ENCODE results near the gene MCM9. TPM values are rescaled to one million over a fixed set of nuclear protein-coding genes. Genes with fewer than 3 reads are reported as not detected.

Gene MCM9
- polyA plus RNA-seq, result 31.6 TPM

DNA sequence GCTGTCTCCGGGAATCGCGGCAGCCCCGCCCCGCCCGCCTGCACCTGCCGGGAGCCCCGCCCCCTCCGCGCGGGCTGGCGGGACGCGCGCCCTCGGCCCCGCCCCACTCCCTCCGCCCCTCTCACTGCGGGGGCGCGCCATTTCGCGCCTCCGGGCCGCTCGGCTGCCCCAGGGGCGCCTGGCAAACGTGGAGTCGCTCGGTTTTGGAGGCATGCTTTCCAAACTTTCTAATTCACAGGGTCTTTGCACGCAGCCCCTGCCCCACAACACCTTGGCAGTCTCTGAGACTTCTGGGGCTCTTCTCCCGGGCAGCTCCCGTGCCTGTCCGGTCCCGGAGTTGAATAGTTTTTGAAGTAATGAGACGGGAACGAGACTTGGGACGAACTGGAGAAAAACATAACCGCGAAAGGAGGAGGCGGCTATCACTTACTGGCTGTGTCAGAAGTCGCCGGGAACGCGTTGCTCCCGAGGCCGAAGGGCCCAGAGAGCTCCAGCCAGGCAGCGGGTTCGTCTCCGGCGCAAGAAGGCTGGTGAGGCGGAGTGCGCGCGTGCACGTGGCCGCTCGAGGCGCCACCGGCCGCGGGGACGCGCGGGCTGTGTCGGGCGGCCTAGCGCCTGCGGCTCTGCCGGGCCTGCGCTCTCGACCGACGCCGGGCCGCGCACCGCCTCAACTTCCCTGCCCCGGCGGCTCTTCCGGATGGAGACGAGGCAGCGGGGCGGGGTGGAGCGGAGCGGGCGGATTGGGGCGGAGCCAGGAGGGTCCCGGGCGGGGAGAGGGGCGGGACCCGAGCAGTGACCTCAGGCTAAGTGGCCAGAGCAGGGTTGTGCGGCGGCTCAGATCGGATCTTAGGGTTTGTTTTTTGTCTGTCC is at the start of gene MCM9:
Gene MCM9, minus strand, starts transcription at position 699 of the 870 bp plus-strand sequence. CDS start 3,436 bp downstream, outside the sequence.
- Mint-ChIP-seq H3K4me3 (peak within 1 kb of the TSS; percentile 89 to 98 (median 94)), H3K36me3 (peaks cover 6% of the 10 kb centered on the region), H3K9me3 (peaks cover 0 to 2% (median 0%) of the 10 kb centered on the region in 3 donors), H3K27me3 (no peaks in the 10 kb centered on the region), H3K27ac (peak within 1 kb of the TSS; percentile 81 to 94 (median 94)), H3K4me1 (peaks cover 16 to 31% (median 24%) of the 10 kb centered on the region in 3 donors)

DNA sequence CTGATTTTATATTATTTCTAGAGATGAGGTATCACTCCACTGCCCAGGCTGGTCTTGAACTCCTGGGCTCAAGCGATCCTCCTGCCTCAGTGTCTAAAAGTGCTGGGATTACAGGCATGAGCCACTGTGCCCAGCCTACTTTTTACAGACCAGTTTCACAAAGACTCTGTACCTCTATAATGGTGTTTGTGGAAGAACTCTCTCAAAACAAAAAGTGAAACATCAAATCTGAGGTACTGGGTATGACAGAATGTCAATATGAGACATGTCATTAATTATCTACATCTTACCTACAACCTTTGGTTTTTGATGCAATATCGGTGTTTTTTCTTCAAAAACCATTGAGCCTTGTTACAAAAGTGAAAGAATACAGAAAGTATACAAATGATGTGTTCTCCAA is 49.4 kb upstream of the MCM9 start:
- H3K9me3 Mint-ChIP-seq, result no peaks in the 10 kb centered on the region
- H3K4me1 Mint-ChIP-seq, result peaks cover 0 to 2% (median 0%) of the 10 kb centered on the region in 3 donors
- H3K36me3 Mint-ChIP-seq, result peaks cover 2% of the 10 kb centered on the region
- no peak overlapping the region for H3K4me3 Mint-ChIP-seq
- H3K27ac Mint-ChIP-seq, result no peak overlapping the region
- no peaks in the 10 kb centered on the region for H3K27me3 Mint-ChIP-seq

DNA sequence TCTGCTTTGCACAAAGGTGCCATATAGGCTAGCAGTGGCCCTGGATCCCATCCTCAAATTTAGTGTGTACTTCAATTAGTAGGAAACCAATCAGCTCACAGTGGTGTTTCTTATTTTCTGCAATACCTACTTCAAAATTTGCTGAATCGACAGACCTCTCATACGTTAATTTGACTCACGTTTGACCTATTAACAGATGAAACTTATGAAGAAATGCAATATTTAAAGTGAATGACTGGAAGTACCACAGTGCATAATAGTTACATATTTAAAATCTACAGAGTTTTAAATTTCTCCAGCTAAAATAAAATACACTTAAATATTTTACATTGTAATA is 47.6 kb upstream of the MCM9 start:
- Mint-ChIP-seq H3K9me3 (no peaks in the 10 kb centered on the region), H3K36me3 (peaks cover 2% of the 10 kb centered on the region), H3K4me3 (no peak overlapping the region), H3K27ac (no peak overlapping the region), H3K4me1 (peaks cover 0 to 2% (median 0%) of the 10 kb centered on the region in 3 donors), H3K27me3 (no peaks in the 10 kb centered on the region)

DNA sequence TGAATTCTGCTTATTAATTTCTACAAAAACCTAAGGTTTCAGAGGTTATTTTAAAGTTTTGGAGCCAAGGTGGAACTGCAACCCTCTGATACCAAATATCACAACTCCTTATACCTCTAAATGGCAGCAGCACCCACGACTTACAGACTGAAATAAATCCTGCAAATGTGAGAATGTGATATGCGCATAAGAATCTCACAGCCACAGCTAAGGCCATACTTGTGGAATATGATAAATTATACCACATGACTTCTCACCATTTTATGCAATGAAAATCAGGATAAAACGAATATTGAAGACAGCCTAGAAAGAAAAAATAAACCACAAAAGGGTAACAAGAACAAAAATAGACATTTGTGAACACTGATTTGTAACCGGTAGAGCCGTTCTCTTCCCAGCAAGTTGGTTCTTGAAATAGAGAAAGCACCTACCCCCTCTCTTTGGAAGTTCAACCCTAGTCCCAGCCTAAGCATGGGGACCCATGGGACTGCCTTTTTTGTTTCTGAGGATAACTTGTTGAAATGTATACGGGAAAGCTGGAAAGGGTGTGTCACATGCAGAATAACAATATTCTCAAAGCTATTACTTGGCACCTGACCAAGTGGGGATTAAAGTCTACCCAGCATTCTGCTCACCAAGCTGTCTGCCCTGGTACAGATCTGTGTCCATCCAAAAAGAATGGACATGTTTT is 47.1 kb upstream of the MCM9 start:
- Mint-ChIP-seq H3K9me3 (no peaks in the 10 kb centered on the region), H3K36me3 (peaks cover 2% of the 10 kb centered on the region), H3K27me3 (no peaks in the 10 kb centered on the region), H3K27ac (no peak overlapping the region), H3K4me3 (no peak overlapping the region), H3K4me1 (peaks cover 0 to 2% (median 0%) of the 10 kb centered on the region in 3 donors)

DNA sequence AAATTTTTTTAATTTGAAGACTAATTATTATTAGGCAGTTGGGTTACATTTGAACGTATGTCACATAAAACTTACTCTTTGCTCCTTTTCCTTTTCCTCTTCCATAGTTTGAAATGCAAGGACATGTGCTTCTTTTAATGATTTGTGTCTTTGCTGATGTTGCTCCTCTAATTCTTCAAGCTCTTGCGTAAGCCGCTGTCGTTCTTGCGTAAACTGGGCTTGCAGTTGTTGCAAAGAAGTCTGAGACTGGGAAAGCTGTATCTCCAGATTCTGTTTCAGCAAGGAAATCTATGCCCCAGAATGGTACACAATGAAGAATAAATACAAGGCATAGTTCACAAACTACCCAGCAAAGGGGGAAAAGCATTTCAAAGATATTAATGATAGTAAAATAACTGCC is 45.1 kb upstream of the MCM9 start:
- Mint-ChIP-seq H3K27ac (no peak overlapping the region), H3K4me1 (peaks cover 0 to 2% (median 0%) of the 10 kb centered on the region in 3 donors), H3K27me3 (no peaks in the 10 kb centered on the region), H3K4me3 (no peak overlapping the region), H3K9me3 (no peaks in the 10 kb centered on the region), H3K36me3 (peaks cover 2% of the 10 kb centered on the region)

DNA sequence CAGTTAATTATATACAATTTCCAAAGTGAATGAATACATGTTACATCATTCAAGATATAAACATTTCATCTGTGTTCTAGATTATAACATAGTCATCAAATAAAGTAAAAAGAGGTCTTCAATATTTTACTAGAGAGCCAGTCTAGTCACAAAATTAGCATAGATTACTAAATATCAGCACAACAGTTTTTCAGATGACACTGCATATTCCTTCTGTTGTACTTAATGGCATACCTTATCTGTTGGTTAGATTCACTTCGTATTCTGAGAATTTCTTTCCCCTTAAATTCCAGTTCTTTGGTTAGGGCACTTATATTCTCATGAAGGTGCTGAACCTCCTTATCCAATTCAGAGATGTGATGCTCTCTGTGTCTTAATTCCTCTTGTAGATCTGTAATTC is 39.8 kb upstream of the MCM9 start:
- no peaks in the 10 kb centered on the region for H3K4me1 Mint-ChIP-seq
- no peak overlapping the region for H3K4me3 Mint-ChIP-seq
- no peaks in the 10 kb centered on the region for H3K27me3 Mint-ChIP-seq
- no peak overlapping the region for H3K27ac Mint-ChIP-seq
- no peaks in the 10 kb centered on the region for H3K9me3 Mint-ChIP-seq
- H3K36me3 Mint-ChIP-seq, result no peaks in the 10 kb centered on the region

DNA sequence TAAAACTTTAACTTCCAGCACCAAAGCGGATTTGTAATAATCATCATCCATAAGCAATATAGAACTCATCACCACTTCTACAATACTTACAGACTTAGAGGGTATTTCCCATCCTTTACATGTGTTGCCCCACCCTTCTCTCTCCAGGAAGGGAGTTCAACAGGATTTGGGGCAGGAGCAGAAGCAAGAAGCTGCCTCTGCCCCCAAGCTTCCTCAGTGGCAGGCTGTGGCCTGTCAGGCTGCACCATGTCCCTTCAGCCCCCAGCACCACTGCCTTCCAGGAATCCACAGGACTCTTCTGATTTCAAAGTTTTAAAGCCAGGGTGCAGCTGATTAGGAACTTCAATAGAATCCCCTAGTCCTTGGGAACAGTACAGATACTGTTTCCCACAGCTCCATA is 36.7 kb upstream of the MCM9 start:
- H3K27ac Mint-ChIP-seq, result no peak overlapping the region
- no peaks in the 10 kb centered on the region for H3K27me3 Mint-ChIP-seq
- no peak overlapping the region for H3K4me3 Mint-ChIP-seq
- H3K36me3 Mint-ChIP-seq, result no peaks in the 10 kb centered on the region
- H3K9me3 Mint-ChIP-seq, result no peaks in the 10 kb centered on the region
- peaks cover 0 to 2% (median 0%) of the 10 kb centered on the region in 3 donors for H3K4me1 Mint-ChIP-seq

DNA sequence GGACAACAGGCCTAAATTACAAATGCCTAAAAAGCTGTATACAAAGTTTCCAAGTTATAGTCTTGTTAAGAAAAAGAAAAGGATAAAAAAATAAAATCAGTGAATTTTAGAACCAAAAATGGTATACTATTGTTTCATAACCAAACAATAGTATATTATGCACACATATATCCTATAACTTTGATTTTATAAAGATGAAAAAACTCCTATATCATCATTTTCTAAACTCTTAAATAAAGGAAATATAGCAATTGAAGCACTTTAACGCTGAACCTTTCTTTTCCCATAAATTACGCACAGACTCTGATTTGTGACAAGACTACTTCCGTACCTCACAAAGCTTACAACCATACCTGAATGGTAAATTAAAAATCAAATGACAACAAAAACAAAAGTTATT is 35.9 kb upstream of the MCM9 start:
- Mint-ChIP-seq H3K4me3 (no peak overlapping the region), H3K4me1 (peaks cover 0 to 2% (median 0%) of the 10 kb centered on the region in 3 donors), H3K27ac (no peak overlapping the region), H3K9me3 (no peaks in the 10 kb centered on the region), H3K36me3 (peaks cover 2% of the 10 kb centered on the region), H3K27me3 (no peaks in the 10 kb centered on the region)

DNA sequence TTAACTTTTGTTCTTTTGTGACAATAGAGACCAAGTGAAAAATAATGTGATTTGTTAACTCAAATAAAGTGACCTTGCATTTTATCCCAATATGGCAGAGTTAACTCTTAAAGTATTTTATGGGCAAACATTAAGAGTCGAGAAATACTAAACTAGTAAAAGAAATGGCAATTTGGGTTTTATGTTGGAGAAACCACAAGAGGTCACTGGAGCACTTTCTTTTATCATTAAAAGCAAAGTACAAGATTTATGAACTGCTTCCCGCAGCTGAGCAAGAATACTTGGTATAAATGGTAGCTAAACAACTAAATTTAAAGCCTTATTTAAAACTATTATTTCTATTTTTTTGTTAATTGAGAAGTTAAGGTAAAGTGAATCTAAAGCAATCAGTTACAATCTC is 33.5 kb upstream of the MCM9 start:
- Mint-ChIP-seq H3K36me3 (peaks cover 4% of the 10 kb centered on the region), H3K27me3 (no peaks in the 10 kb centered on the region), H3K9me3 (no peaks in the 10 kb centered on the region), H3K4me1 (peaks cover 0 to 2% (median 0%) of the 10 kb centered on the region in 3 donors), H3K27ac (no peak overlapping the region), H3K4me3 (no peak overlapping the region)

DNA sequence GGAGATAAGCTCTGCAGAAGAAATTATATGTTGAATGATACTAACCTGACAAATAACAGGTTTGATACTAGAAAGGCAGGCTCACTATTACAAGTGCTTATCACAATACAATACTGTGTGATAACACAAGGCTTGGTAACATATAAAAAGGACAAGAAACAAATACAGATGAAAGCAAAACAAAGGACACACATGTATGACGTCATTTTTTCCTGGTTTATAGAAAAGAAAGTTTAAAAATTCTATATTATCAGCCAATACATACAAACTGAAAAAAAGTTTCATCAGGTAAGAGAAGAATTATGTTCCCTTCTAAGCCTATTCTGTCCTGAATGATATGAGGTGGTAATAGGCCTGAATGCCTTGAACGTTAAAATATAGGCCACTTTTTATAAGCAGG is 32.3 kb upstream of the MCM9 start:
- Mint-ChIP-seq H3K4me1 (peaks cover 0 to 2% (median 0%) of the 10 kb centered on the region in 3 donors), H3K4me3 (no peak overlapping the region), H3K27me3 (no peaks in the 10 kb centered on the region), H3K36me3 (peaks cover 4% of the 10 kb centered on the region), H3K9me3 (no peaks in the 10 kb centered on the region), H3K27ac (no peak overlapping the region)

DNA sequence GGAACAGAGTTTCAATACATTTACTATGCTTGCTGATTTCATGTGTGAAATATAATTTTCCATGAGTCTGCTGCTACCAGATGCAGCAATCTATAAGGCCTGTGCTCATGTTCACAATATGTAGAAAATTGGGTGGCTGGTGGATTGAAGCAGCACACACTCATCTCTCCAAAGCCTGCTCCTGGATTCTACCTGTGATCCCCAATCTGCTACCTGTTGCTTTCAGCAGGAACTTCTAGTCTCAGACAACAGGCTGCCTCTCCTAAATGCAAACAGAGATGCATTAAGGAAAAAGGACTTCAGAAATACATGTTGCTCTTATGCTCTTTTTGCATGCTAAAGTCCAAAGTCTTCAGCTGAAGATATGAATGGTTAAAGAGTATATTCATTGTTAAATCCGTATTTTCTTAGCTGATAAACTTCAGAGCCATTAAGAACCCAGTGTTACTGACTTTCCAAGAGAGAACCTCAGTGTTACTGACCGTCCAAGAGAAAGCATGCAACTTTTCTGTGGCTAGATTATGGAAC is 30.9 kb upstream of the MCM9 start:
- no peak overlapping the region for H3K27ac Mint-ChIP-seq

DNA sequence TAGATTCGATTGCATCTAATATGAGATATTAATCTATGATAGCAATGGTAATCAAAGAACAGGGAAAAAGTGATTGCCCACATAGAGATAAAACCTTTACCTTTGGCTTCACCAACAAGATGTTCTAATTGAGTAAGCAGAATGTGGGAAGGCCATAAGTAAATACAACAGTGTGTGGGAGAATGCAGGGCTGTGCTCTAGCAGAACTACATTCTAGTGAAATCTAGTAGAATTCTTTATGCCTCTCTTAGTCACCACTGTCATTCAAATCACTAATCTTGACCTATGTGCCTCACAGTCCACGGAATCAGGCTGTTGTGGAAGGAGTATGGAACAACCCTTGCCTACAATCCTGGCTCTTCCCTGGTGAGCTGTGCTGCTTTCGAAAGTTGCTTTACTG is 30.4 kb upstream of the MCM9 start:
- no peaks in the 10 kb centered on the region for H3K27me3 Mint-ChIP-seq
- H3K4me3 Mint-ChIP-seq, result no peak overlapping the region
- H3K9me3 Mint-ChIP-seq, result no peaks in the 10 kb centered on the region
- peaks cover 0 to 2% (median 0%) of the 10 kb centered on the region in 3 donors for H3K4me1 Mint-ChIP-seq
- H3K36me3 Mint-ChIP-seq, result peaks cover 4% of the 10 kb centered on the region
- no peak overlapping the region for H3K27ac Mint-ChIP-seq

More for the DNA sequence above, 30.9 kb upstream of the MCM9 start:
- no peak overlapping the region for H3K4me3 Mint-ChIP-seq
- peaks cover 4% of the 10 kb centered on the region for H3K36me3 Mint-ChIP-seq
- no peaks in the 10 kb centered on the region for H3K9me3 Mint-ChIP-seq
- H3K27me3 Mint-ChIP-seq, result no peaks in the 10 kb centered on the region
- peaks cover 0 to 2% (median 0%) of the 10 kb centered on the region in 3 donors for H3K4me1 Mint-ChIP-seq

DNA sequence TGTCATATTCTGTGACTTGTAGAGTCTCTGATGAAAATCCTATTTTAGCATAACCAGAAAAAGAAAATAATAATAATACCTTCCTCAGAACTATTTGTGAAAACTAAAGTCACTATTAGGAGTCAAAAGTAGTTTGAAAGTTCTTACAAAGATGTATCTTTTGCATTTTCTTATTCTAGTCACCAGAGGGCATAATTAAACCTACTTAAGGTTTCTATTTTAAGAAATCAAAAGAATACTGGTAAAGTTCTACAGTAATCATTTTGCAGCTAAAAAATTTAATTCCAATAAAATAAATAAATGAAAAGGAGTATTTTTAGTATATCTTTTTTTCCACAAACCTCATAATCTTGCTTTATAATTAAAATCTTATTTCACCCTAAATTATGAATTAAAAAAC is 28.0 kb upstream of the MCM9 start:
- Mint-ChIP-seq H3K9me3 (no peaks in the 10 kb centered on the region), H3K36me3 (peaks cover 4% of the 10 kb centered on the region), H3K27ac (no peak overlapping the region), H3K4me3 (no peak overlapping the region), H3K27me3 (no peaks in the 10 kb centered on the region), H3K4me1 (peaks cover 0 to 2% (median 0%) of the 10 kb centered on the region in 3 donors)

DNA sequence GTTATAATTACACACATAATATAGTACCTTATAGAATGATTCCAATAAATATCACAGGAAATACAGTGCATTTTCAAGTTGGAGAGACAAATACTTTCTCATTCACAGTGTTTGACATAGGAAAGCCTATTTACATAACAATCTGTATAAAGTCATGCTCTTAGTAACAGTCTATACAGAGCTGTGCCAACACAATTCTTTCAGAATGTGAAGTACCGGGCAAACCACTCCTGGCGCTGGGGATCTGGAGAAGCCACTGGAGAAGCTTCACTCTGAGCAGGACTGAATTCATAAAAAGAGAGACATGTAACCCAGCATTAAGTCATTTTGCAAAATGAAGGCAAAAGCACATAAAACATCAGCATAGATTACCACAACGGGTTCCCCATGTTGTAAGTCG is 24.9 kb upstream of the MCM9 start:
- H3K36me3 Mint-ChIP-seq, result no peaks in the 10 kb centered on the region
- H3K4me3 Mint-ChIP-seq, result no peak overlapping the region
- H3K9me3 Mint-ChIP-seq, result no peaks in the 10 kb centered on the region
- H3K4me1 Mint-ChIP-seq, result peaks cover 0 to 2% (median 0%) of the 10 kb centered on the region in 3 donors
- no peaks in the 10 kb centered on the region for H3K27me3 Mint-ChIP-seq
- no peak overlapping the region for H3K27ac Mint-ChIP-seq

DNA sequence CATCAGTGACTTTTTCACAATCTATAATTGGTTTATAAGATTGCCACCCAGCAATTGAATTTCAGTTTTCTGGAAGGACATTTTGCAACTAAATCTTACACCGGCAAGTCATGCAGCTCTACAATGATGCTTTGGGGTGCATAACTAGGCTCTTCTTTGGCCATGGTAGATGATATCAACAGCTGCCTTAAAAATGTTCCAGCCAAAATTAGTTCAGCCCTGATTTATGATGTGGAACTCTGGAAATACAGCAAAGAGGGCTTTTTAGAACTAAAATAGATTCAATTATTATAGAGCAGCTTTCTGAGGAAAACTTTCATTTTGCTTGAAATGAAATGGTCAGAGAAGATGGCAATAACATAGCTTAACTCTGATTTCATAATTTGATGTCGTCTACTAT is 18.4 kb upstream of the MCM9 start:
- H3K36me3 Mint-ChIP-seq, result no peaks in the 10 kb centered on the region
- H3K27ac Mint-ChIP-seq, result no peak overlapping the region
- peaks cover 4 to 8% (median 6%) of the 10 kb centered on the region in 3 donors for H3K4me1 Mint-ChIP-seq
- no peak overlapping the region for H3K4me3 Mint-ChIP-seq
- H3K27me3 Mint-ChIP-seq, result no peaks in the 10 kb centered on the region
- peaks cover 0 to 9% (median 3%) of the 10 kb centered on the region in 3 donors for H3K9me3 Mint-ChIP-seq
